NCI-H1092 (cell line): ENCODE measurements around the gene ZNF814.
"Not testable (repeated sequence)": the region's sequence is repeated elsewhere in the genome, so short reads cannot be mapped to it uniquely, and the experiment has no call there.

Source experiments
- DNase-seq: peaks from one replicate; lab custom pipeline; 2025; lab: John Stamatoyannopoulos, UW

Gene ZNF814

DNA sequence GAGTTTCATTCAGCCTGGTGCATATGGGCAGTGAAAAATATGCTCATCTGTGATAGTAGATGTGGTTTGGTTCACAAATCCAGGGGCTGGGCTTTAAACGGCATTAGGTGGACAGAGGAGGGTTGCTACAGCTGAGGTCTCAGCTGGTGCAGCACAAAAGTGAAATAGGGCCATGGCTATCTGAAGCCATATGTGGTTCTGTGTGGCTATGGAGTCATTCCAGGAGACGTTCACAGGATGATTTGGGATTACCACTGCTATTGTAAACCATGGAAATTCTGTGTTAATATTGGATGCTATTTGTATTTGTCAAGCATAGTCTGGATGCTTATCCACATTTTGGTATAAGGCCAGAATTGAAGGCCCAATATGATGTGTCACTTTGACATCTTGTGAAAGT, 34.7 kb downstream of the ZNF814 start:
- DNase-seq: not testable (repeated sequence)

DNA sequence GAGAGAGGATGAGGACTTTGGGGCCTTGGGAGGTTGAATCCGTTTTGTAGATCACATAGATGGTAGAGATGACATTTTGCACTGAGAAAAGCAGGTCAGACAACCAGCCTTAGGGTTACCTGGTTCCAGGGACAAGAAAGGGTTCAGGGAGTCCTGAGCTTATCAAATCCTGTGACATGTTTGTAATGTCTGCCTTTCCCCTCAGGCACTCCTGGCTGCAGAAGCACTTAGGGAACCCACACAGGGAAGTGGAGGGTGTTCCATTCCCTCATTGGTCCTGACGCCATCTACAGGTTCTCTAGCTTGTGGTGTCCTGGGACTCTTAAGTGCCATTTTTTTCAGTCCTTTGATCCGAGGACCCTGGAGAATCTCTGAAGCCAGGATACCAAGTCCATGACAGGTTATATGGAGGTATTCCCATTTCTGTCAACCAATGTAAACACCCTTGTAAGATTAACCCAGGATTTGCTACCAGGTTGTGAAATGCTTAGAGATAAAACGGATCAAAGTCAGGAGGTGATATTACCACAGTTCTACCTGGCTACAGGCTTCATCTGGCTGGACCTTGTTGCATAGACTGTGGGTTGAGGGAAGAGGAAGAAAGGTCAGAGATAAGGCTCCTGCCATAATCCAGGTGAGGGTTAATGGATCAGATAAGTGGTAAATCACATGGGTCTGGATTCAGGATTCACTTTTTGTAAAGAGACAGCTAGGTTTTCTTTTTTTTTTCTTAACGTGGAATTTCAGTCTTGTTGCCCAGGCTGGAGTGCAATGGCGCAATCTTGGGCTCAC, 36.8 kb downstream of the ZNF814 start:
- DNase-seq: not testable (repeated sequence)

DNA sequence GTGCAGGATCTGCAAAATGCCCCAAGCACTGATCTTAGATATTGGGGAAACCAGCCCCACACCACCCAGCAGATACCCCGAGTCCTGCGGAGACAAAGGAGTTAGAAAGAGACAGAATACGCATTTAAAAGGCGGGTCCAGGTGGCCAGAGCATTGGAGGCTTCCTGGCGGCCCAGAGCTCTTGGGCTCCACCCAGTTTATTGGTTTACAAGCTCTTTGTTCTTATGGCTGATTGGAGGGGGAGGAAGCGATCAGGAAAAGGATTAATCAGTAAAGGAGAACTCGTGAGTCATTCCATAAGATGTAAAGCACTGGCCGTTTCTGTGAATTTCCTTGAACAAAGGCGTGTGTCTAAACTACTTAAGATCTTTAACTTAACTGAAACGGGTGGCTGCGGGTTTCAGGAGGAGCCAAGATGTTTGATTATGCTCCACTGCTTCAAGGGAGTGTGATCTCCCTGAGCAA, 38.3 kb downstream of the ZNF814 start:
- DNase-seq: no peak

DNA sequence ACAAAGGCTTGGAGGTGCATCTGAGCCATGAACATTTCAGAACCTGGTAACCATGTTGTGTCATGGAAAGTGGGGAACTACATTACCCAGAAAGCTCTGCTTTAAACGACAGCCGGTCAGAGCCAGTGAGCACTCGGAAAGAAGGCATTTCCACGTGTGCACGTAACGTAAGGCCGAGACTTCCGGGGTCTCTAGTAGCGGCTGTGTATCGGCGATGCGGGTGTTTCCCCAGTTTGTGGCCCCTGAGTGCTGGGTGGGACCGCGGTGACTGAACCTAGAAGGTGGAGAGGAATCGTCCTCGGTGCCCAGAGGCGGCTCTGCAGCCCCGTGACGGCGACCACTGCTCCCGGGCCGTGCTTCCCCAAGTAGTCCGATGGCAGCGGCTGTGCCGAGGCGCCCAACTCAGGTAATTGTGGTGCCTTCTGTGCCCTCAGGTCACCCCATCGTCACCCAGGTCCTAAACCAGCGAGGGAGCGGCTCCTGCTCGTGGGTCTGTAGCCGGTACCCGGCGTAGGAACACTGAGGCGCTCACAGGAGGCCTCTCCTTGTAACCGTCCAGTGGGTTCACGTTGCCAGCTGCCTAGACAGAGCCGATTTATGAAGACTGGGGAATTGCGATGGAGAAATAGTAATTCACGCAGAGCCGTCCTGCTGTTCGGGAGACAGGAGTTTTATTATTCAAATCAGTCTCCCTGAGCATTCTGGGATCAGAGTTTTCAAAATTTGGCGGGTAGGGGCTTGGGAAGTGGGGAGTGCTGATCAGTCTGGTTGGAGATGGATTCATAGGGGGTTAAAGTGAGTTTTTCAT, 39.0 kb downstream of the ZNF814 start, which contains the start of gene ZNF587:
Gene ZNF587 (plus strand): TSS at position 194 of the 808 bp plus-strand sequence. CDS start 180 bp downstream, at position 374.
- DNase-seq: peak; percentile 49

DNA sequence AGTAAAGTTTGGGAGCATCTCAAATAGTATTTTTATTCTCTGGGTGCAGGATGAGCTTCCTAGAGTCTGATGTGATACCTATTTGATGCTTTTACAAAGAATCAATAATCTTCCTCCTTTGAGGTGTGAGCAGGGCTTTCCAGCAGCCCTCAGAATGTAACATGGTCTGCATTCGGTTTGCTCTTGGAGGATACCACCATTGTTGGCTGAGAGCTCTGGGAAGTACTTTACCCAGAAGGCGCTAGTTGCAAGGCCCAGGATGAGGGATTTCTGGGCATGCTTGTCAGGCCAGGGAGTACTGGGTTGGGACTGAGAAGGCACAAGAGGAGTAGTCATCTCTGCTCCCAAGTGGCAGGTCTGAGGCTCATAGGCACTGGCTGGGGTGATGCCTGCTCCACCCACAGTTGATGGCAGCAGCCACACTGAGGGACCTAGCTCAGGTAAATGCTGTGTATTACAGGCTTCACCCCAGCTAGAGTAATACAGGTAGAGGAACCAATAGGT, 39.6 kb downstream of the ZNF814 start:
- not testable (repeated sequence) for DNase-seq

DNA sequence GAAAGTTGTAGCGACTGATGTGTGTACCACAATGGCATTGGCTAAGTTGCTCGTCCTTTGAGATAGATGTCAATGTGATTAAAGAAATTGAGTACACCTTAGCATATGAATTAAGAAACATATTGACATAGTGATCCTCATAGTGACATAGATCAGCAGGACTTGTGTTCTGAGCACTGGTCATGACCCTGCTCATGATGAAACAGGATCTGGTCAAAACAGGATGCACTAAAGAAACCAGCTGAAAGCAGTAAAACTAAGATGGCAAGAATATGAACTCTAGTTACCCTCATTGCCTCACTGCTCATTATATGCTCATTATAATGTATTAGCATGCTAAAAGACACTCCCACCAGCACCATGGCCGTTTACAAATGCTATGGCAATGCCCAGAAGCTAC, 41.7 kb downstream of the ZNF814 start:
- not testable (repeated sequence) for DNase-seq

DNA sequence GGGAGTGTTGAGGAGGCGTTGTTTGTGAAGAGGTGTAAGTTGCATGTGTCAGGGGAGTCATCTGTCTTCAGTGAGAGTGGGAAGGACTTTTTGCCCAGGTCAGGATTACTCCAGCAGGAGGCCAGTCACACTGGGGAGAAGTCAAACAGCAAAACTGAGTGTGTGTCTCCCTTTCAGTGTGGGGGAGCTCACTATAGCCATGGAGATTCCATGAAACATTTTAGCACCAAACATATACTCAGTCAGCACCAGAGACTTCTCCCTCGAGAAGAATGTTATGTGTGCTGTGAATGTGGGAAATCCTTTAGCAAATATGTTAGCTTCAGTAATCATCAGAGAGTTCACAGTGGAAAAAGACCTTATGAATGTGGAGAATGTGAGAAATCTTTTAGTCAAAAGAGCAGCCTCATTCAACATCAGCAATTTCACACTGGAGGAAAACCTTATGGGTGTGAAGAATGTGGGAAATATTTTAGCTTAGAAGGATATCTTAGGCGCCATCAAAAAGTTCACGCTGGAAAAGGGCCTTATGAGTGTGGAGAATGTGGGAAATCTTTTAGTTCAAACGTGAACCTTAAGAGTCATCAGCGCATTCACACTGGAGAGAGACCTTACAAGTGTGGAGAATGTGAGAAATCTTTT, 47.6 kb downstream of the ZNF814 start:
- no peak for DNase-seq

DNA sequence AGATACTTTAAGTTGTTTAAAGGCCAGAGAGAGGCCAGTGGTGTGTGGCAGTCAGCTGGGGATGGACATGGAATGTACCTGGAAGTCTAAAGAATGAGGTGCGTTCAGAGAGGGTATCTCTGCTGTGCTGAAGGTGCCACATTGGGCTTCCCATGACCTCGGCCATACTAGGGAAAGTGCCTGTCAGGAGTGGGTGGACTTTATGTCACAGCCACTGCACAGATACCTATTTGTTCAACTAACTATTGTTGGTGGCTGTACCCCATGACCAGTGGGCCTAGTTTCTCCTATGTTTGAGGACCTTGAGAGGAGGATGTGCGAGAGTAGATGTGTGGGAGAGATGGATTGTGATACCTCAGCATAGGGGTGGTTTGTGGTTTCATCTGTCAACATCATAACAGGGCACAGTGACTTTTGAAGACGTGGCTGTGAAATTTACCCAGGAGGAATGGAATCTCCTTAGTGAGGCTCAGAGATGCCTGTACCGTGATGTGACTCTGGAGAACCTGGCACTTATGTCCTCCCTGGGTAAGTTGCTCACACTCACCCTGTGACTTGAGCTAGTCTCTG, 50.1 kb downstream of the ZNF814 start:
- DNase-seq: not testable (repeated sequence)

DNA sequence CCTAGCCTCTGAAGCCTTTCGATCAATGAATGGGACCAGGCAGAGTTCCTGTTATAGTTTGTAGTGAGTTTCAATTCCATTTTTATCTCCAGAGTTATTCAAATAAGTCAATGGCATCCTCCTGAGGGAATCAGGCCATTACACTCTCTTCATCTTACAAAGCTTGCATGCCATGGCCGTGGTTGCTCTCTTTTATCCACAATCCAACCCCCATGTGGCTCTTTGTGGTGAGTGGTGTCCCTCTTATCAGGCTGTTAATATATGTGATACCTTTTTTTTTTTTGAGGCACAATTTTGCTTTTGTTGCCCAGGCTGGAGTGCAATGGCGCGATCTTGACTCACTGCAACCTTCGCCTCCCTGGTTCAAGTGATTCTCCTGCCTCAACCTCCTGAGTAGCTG, 51.8 kb downstream of the ZNF814 start:
- DNase-seq: not testable (repeated sequence)

DNA sequence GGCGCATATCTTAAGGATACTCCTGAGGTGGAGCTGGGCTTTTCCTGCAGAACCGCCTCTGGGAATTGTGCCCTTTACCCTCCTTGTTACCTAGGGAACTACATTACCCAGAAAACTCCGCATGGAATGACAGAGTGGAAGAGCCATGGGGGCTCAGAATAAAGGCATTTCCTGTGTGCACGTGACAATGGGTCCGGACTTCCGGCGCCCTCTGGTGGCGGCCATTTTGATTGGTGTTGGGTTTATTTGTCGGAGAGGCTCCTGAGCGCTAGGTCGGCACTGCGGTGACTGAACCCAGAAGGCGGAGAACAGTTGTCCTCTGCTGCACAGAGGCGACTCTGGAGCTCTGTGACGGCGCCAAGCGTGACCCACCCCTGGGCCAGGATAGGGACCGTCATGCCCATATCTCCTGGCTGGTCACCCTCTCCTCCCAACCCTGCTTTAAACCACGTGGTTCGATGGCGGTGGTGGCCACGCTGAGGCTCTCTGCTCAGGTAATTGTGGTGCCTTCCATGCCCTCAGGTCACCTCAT, 58.7 kb downstream of the ZNF814 start, which contains the start of gene ZNF587B:
Gene ZNF587B (plus strand): TSS at position 229 of the 532 bp plus-strand sequence. CDS start 230 bp downstream, at position 459.
- DNase-seq: no peak

DNA sequence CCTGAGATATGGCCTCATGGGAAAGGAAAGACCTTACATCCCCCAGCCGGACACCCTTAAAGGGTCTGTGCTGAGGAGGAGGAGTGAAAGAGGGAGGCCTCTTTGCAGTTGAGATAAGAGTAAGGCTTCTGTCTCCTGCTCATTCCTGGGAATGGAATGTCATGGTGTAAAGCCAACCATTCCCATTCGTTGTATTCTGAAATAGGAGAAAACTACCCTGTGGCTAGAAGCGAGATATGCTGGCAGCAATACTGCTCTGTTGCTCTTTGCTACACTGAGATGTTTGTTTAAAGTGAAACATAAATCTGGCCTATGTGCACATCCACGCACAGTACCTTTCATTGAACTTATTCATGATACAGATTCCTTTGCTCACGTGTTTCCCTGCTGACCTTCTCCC, 59.5 kb downstream of the ZNF814 start:
- no peak for DNase-seq

DNA sequence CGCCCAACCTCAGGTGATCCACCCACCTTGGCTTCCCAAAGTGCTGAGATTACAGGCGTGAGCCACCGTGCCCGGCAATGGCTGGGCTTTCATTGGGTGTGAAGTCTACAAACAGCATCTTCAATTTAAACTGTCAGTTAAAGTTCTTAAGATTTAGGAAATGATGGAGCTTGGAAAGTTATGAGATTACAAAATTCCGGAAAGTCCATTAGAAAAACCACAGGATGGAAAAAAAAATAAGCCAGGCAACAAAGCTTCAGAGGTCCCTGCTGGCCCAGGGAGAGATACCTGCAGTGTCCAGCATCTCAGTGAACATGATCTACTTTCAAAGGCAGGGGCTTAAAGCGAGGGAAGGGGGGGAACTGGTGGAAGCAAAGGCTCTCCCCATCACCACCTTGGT, 63.3 kb downstream of the ZNF814 start:
- no peak for DNase-seq

DNA sequence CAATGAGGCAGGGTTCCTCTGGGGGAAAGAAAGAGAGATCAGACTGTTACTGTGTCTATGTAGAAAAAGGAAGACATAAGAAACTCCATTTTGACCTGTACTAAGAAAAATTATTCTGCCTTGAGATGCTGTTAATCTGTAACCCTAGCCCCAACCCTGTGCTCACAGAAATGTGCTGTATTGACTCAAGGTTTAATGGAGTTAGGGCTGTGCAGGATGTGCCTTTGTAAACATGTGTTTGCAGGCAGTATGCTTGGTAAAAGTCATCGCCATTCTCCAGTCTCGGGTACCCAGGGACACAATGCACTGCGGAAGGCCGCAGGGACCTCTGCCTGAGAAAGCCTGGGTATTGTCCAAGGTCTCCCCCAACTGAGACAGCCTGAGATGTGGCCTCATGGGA, 65.2 kb downstream of the ZNF814 start:
- DNase-seq: not testable (repeated sequence)

DNA sequence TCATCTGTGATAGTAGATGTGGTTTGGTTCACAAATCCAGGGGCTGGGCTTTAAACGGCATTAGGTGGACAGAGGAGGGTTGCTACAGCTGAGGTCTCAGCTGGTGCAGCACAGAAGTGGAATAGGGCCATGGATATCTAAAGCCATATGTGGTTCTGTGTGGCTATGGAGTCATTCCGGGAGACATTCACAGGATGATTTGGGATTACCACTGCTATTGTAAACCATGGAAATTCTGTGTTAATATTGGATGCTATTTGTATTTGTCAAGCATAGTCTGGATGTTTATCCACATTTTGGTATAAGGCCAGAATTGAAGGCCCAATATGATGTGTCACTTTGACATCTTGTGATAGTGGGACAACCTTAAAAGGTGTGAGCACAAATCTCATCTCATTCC, 65.7 kb downstream of the ZNF814 start:
- not testable (repeated sequence) for DNase-seq

DNA sequence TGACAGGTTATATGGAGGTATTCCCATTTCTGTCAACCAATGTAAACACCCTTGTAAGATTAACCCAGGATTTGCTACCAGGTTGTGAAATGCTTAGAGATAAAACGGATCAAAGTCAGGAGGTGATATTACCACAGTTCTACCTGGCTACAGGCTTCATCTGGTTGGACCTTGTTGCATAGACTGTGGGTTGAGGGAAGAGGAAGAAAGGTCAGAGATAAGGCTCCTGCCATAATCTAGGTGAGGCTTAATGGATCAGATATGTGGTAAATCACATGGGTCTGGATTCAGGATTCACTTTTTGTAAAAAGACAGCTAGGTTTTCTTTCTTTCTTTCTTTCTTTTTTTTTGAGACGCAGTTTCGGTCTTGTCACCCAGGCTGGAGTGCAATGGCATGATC, 67.3 kb downstream of the ZNF814 start:
- DNase-seq: not testable (repeated sequence)

DNA sequence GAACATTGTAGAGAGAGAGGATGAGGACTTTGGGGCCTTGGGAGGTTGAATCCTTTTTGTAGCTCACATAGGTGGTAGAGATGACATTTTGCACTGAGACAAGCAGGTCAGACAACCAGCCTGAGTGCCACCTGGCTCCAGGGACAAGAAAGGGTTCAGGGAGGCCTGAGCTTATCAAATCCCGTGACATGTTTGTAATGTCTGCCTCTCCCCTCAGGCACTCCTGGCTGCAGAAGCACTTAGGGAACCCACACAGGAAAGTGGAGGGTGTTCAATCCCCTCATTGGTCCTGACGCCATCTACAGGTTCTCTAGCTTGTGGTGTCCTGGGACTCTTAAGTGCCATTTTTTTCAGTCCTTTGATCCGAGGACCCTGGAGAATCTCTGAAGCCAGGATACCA, 67.7 kb downstream of the ZNF814 start:
- not testable (repeated sequence) for DNase-seq

DNA sequence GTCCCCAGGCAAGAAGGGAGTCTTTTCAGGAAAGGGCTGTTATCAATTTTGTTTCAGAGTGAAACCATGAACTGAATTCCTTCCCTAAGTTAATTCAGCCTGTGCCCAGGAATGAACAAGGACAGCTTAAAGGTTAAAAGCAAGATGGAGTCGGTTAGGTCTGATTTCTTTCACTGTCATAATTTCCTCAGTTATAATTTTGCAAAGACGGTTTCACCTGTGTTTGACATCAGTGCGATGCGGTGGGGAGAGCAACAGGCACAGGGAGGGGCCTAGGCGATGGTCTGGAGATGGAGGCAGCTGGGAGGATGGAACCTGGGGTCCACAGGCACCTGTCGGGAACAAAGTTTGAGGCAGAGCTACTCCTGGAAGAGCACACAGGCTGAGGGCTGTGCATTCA, 68.2 kb downstream of the ZNF814 start:
- no peak for DNase-seq

DNA sequence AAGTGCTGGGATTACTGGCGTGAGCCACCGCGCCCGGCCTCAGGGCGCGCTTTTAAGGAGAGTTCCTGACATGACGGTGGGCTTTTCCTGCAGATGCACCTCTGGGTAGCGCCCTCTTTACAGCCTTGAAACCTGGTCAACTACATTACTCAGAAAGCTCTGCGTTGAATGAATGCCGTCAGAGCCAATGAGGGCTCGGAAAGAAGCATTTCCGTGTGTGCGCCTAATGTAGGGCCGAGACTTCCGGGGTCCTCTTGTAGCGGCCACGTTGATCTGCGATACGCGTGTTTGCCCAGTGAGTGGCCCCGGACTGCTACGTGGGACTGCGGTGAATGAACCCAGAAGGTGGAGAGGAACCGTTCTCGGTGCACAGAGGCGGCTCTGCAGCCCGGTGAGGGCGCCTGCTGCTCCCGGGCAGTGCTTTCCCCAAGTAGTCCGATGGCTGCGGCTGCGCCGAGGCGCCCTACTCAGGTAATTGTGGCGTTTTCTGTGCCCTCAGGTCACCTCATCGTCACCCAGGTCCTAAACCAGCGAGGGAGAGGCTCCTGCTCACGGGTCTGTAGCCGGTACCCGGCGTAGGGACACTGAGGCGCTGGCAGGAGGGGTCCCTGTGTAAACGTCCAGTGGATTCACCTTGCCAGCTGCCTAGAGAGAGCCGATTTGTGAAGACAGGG, 69.2 kb downstream of the ZNF814 start:
- DNase-seq: peak; percentile 80

DNA sequence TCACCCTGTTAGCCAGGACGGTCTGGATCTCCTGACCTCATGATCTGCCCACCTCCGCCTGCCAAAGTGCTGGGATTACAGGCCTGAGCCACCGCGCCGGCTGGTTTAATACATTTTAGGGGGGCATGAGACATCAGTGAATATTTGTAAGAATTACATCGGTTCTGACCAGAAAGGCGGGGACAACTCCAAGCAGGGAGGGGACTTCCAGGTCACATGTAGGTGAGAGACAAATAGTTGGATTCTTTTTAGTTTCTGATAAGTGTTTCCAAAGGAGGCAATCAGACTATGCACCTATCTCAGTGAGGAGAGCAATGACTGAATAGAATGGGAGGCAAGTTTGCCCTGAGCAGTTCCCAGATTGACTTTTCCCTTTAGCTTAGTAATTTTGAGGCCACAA, 70.5 kb downstream of the ZNF814 start:
- DNase-seq: no peak

DNA sequence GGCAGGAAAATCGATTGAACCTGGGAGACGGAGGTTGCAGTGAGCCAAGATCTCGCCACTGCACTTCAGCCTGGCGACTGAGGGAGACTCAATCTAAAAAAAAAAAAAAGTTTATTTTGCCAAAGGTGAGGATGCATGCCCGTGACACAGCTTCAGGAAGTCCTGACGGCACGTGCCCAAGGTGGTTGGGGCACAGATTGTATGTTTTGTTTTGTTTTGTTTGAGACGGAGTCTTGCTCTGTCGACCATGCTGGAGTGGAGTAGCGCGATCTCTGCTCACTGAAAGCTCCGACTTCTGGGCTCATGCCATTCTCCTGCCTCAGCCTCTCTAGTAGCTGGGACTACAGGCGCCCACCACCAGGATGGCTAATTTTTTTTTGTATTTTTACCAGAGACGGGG, 70.9 kb downstream of the ZNF814 start:
- no peak for DNase-seq

DNA sequence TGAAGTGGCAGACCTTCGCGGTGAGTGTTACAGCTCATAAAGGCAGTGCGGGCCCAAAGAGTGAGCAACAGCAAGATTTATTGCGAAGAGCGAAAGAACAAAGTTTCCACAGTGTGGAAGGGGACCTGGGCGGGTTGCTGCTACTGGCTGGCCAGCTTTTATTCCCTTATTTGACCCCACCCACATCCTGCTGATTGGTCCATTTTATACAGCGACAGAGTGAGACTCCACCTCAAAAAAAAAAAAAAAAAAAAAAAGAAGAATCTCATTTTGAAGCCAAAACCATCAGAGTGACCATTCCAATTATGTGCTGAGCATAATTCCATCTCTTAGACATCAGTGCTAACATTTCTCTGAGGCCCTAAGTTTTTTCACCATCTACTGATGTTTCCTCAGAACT, 72.2 kb downstream of the ZNF814 start:
- no peak for DNase-seq
